HCT116 (cell line): ENCODE results near the gene TMUB1. TPM values are rescaled to one million over a fixed set of nuclear protein-coding genes. Genes with fewer than 3 reads are reported as not detected.

Experiments used
- ATAC-seq: fragments of 200-7000 bp; cut with Tn5 transposase; 2 replicates; pipeline ENCODE4 v1.9.1; 2020; ENCODE audit warnings: mild to moderate bottlenecking, moderate library complexity
- BruUV-seq: library from RNA; stranded (reverse); fragments of 400-500 nt; replicated peaks from 2 replicates; lab custom pipeline; 2021; lab: Mats Ljungman, UMichigan
- CTCF ChIA-PET: fragments of 300-600 bp; sonication (Branson Sonifier 250); formaldehyde crosslinking; loops from one replicate; lab custom pipeline; 2021; ENCODE audit warnings: antibody characterized with exemption; lab: Charles Lee
- POLR2A ChIA-PET: fragments of 300-600, 350-600 bp; sonication (Branson Sonifier 250); formaldehyde crosslinking; loops from one replicate; lab custom pipeline; 2021; ENCODE audit warnings: antibody characterized with exemption; lab: Charles Lee
- RAD21 ChIA-PET, 2 experiments: fragments of 300-600 bp; sonication (Branson Sonifier 250); formaldehyde crosslinking; loops; one replicate each; lab custom pipeline; 2023; ENCODE audit warnings: low total read pairs in 2 of 2; ENCODE audit not compliant: uncharacterized antibody in 2 of 2, unreplicated experiment in 2 of 2, low non-redundant PET in 1 of 2; lab: Charles Lee
- DNase-seq: peaks from one replicate; pipeline ENCODE4 v3.0.0-alpha.2; 2010; ENCODE audit warnings: low read depth, low spot score
- H2AFZ ChIP-seq: fragments of 200-600 bp; shearing (Covaris generic), sonication (generic); 2 replicates; pipeline ENCODE4 v1.6.1; 2017; ENCODE audit warnings: low read depth, mixed run types, mixed read lengths, antibody characterized with exemption, low read length; ENCODE audit not compliant: poor library complexity, severe bottlenecking
- H3K27ac ChIP-seq: 2 replicates; pipeline ENCODE4 v1.5.1; 2012; ENCODE audit warnings: low read depth, low read length
- H3K27me3 ChIP-seq: fragments of 200-600 bp; sonication (generic); 2 replicates; pipeline ENCODE4 v1.6.1; 2016; ENCODE audit warnings: mixed run types, low read length, mixed read lengths; ENCODE audit not compliant: insufficient read depth
- H3K36me3 ChIP-seq, 2 experiments: fragments of 200-500 bp in 1 of 2; fragments of 200-600 bp in 1 of 2; sonication (Bioruptor generic) in 1 of 2; sonication (generic) in 1 of 2; 2 replicates each; pipeline versions ENCODE4 v1.5.1 to v1.6.1; 2014 to 2016; ENCODE audit warnings: low read length in 2 of 2, inconsistent platforms in 1 of 2, mixed read lengths in 1 of 2, mixed run types in 1 of 2; ENCODE audit not compliant: insufficient read depth in 2 of 2, control insufficient read depth in 1 of 2
- H3K4me1 ChIP-seq, 2 experiments: fragments of 200-600 bp in 1 of 2; sonication (generic) in 1 of 2; 2 replicates each; pipeline versions ENCODE4 v1.5.1 to v1.6.1; 2012 to 2017; ENCODE audit warnings: low read length in 2 of 2, inconsistent platforms in 1 of 2, mild to moderate bottlenecking in 1 of 2, mixed read lengths in 1 of 2, mixed run types in 1 of 2, moderate library complexity in 1 of 2; ENCODE audit not compliant: insufficient read depth in 2 of 2, control insufficient read depth in 1 of 2
- H3K4me2 ChIP-seq: fragments of 200-600 bp; sonication (generic); 2 replicates; pipeline ENCODE4 v1.6.1; 2017; ENCODE audit warnings: mixed run types, low read length, mixed read lengths
- H3K4me3 ChIP-seq, 2 experiments: fragments of 200-600 bp in 1 of 2; sonication (generic) in 1 of 2; replicated peaks in 1 of 2; 2 replicates each; pipeline ENCODE4 v1.5.1; 2011 to 2016; ENCODE audit warnings: low read length in 2 of 2, control low read depth in 1 of 2, low read depth in 1 of 2, mild to moderate bottlenecking in 1 of 2, mixed read lengths in 1 of 2, mixed run types in 1 of 2
- H3K79me2 ChIP-seq: fragments of 200-600 bp; sonication (generic); 2 replicates; pipeline ENCODE4 v1.6.1; 2017; ENCODE audit warnings: mild to moderate bottlenecking, mixed run types, low read length, moderate library complexity, mixed read lengths; ENCODE audit not compliant: insufficient read depth
- H3K9ac ChIP-seq: fragments of 200-600 bp; sonication (generic); 2 replicates; pipeline ENCODE4 v1.6.1; 2016; ENCODE audit warnings: low read length, mixed read lengths
- H3K9me2 ChIP-seq: fragments of 200-600 bp; sonication (generic), shearing (Covaris generic); 2 replicates; pipeline ENCODE4 v1.6.1; 2017; ENCODE audit warnings: mixed run types, mild to moderate bottlenecking, moderate library complexity; ENCODE audit not compliant: insufficient read depth
- H3K9me3 ChIP-seq, 2 experiments: fragments of 200-500 bp in 1 of 2; fragments of 200-600 bp in 1 of 2; sonication (Bioruptor generic) in 1 of 2; sonication (generic) in 1 of 2; 2 replicates each; pipeline ENCODE4 v1.6.1; 2014 to 2017; ENCODE audit warnings: low read length in 2 of 2, mixed read lengths in 2 of 2, inconsistent platforms in 1 of 2, low read depth in 1 of 2, mild to moderate bottlenecking in 1 of 2, mixed run types in 1 of 2, moderate library complexity in 1 of 2; ENCODE audit not compliant: control insufficient read depth in 1 of 2, insufficient read depth in 1 of 2
- H4K20me1 ChIP-seq: fragments of 200-600 bp; sonication (generic), shearing (Covaris generic); 2 replicates; pipeline ENCODE4 v1.6.1; 2017; ENCODE audit warnings: mixed run types, mild to moderate bottlenecking, moderate library complexity; ENCODE audit not compliant: insufficient read depth
- CBX3 ChIP-seq: IDR thresholded peaks from 2 replicates; pipeline ENCODE4 v1.6.1; 2012; ENCODE audit warnings: low read depth
- CEBPB ChIP-seq: IDR thresholded peaks from 2 replicates; pipeline ENCODE4 v1.6.1; 2012; ENCODE audit warnings: low read depth
- ELF1 ChIP-seq: IDR thresholded peaks from 2 replicates; pipeline ENCODE4 v1.6.1; 2012; ENCODE audit warnings: low read depth, borderline replicate concordance
- EZH2 ChIP-seq: fragments of 200-600 bp; sonication (generic); IDR thresholded peaks from 2 replicates; pipeline ENCODE4 v1.6.1; 2017; ENCODE audit warnings: antibody characterized with exemption, mixed run types
- EZH2phosphoT487 ChIP-seq: fragments of 200-600 bp; IDR thresholded peaks from 2 replicates; pipeline ENCODE4 v1.6.1; 2018; ENCODE audit warnings: antibody characterized with exemption, borderline replicate concordance
- JUND ChIP-seq: IDR thresholded peaks from 2 replicates; pipeline ENCODE4 v1.6.1; 2012
- POLR2AphosphoS5 ChIP-seq: IDR thresholded peaks from 2 replicates; pipeline ENCODE4 v1.6.1; 2011; ENCODE audit warnings: mild to moderate bottlenecking, low read depth, low read length, moderate library complexity
- REST ChIP-seq: IDR thresholded peaks from 2 replicates; pipeline ENCODE4 v1.6.1; 2012; ENCODE audit warnings: low read depth
- SIN3A ChIP-seq: IDR thresholded peaks from 2 replicates; pipeline ENCODE4 v1.6.1; 2012; ENCODE audit warnings: low read depth
- SRF ChIP-seq: IDR thresholded peaks from 2 replicates; pipeline ENCODE4 v1.6.1; 2012; ENCODE audit warnings: low read depth
- TCF7L2 ChIP-seq: IDR thresholded peaks from 2 replicates; pipeline ENCODE4 v1.7.0; 2011; ENCODE audit warnings: borderline replicate concordance, inconsistent platforms; ENCODE audit not compliant: insufficient read depth, insufficient read length; ENCODE audit errors: extremely low read depth
- YY1 ChIP-seq: IDR thresholded peaks from 2 replicates; pipeline ENCODE4 v1.6.1; 2011; ENCODE audit warnings: low read length, low read depth, moderate library complexity, mild to moderate bottlenecking; ENCODE audit not compliant: insufficient replicate concordance; ENCODE audit errors: extremely low read depth
- ZBTB33 ChIP-seq: IDR thresholded peaks from 2 replicates; pipeline ENCODE4 v1.6.1; 2011; ENCODE audit warnings: mild to moderate bottlenecking, low read length, moderate library complexity; ENCODE audit not compliant: insufficient replicate concordance; ENCODE audit errors: extremely low read depth
- ZFX ChIP-seq: fragments of 450-650 bp; IDR thresholded peaks from 2 replicates; pipeline ENCODE4 v1.6.1; 2017
- intact Hi-C: fragments of 100-400 bp; cut with micrococcal nuclease; formaldehyde crosslinking; loops from 2 replicates; pipeline ENCODE4 v1.10.0; 2022
- total RNA-seq: library from RNA; stranded (reverse); gene quantifications from one replicate; pipeline ENCODE4 v1.2.1, GENCODE V29; 2021; ENCODE audit not compliant: unreplicated experiment
- TF ChIP-seq, protein P1 (sequence below): IDR thresholded peaks from 2 replicates; pipeline ENCODE4 v1.6.1; 2012
- TF ChIP-seq, protein P2 (sequence below), 3 experiments: fragments of 200-600 bp in 1 of 3; sonication (generic) in 1 of 3; IDR thresholded peaks in 2 of 3; conservative IDR thresholded peaks in 1 of 3; 2 replicates each; pipeline ENCODE4 v1.5.1; 2012 to 2017; ENCODE audit warnings: low read depth in 2 of 3, low read length in 2 of 3, antibody characterized with exemption in 1 of 3, borderline replicate concordance in 1 of 3, control low read depth in 1 of 3, mild to moderate bottlenecking in 1 of 3, mixed read lengths in 1 of 3, mixed run types in 1 of 3, moderate library complexity in 1 of 3; ENCODE audit not compliant: insufficient read depth in 1 of 3
- TF ChIP-seq, protein P3 (sequence below): IDR thresholded peaks from 2 replicates; pipeline ENCODE4 v1.6.1; 2012

TMUB1 gene
- total RNA-seq, 1 experiment from 2014 or later, result 75.8 TPM

- TF ChIP-seq ZBTB33, result no peak
- TF ChIP-seq EZH2phosphoT487, result no peak
Measured at GRCh38 chr7:151131224-151131591, 47.9 kb upstream of the TMUB1 start (continued).

DNA sequence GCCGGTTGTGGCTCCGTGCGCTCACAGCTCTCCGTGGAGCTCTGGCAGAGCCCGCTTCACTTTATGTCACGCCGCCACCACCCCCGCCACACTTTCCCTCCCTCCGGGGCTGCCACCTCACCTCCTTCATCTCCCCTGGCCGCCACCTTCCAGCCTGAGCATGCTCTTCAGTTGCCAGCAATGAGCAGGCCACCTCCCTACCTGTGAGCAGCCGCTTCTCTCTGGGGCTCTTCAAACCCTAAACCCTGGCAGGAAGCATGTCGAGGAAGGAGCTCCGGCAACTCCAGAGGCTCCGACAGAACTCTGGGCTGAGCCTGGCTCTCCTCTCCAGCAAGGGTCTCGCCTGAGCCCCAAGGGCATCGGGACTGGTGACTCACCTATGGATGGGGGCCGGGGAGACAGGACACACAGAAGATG lies 47.5 kb upstream of the TMUB1 start:
- DNase-seq (no peak), ATAC-seq (no peak)
- intact Hi-C loops, result no loop called here
- Histone ChIP-seq H3K36me3 (peaks cover 6 to 26% of the 10 kb centered on the region in 2 experiments; a peak in 3 of 4 replicates), H4K20me1 (no peaks in the 10 kb centered on the region), H3K27ac (no peak overlapping the region), H3K4me2 (no peak overlapping the region), H3K9ac (no peak overlapping the region), H3K9me3 (no peaks in the 10 kb centered on the region), H3K79me2 (no peaks in the 10 kb centered on the region; the same call in 1 of the 2 replicates), H3K4me3 (no peak overlapping the region), H2AFZ (no peak overlapping the region)
- ChIA-PET CTCF (no interaction called here), POLR2A (no interaction called here)
- TF ChIP-seq, protein P1, sequence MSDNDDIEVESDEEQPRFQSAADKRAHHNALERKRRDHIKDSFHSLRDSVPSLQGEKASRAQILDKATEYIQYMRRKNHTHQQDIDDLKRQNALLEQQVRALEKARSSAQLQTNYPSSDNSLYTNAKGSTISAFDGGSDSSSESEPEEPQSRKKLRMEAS, result no peak
- TF ChIP-seq TCF7L2 (no peak), CBX3 (no peak), EZH2 (no peak), SRF (no peak), POLR2AphosphoS5 (no peak), YY1 (no peak), ELF1 (no peak), JUND (no peak), REST (no peak), CEBPB (no peak), SIN3A (no peak), ZFX (no peak)
- TF ChIP-seq, protein P2, sequence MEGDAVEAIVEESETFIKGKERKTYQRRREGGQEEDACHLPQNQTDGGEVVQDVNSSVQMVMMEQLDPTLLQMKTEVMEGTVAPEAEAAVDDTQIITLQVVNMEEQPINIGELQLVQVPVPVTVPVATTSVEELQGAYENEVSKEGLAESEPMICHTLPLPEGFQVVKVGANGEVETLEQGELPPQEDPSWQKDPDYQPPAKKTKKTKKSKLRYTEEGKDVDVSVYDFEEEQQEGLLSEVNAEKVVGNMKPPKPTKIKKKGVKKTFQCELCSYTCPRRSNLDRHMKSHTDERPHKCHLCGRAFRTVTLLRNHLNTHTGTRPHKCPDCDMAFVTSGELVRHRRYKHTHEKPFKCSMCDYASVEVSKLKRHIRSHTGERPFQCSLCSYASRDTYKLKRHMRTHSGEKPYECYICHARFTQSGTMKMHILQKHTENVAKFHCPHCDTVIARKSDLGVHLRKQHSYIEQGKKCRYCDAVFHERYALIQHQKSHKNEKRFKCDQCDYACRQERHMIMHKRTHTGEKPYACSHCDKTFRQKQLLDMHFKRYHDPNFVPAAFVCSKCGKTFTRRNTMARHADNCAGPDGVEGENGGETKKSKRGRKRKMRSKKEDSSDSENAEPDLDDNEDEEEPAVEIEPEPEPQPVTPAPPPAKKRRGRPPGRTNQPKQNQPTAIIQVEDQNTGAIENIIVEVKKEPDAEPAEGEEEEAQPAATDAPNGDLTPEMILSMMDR (IDR thresholded peaks at IDR 0.05 in 2 of 3, conservative IDR thresholded peaks at IDR 0.05 in 1 of 3; ENCODE audit: borderline replicate concordance in 1 of 3, insufficient read depth in 1 of 3, low read depth in 2 of 3, low read length in 2 of 3), result no peak
- TF ChIP-seq, protein P3, sequence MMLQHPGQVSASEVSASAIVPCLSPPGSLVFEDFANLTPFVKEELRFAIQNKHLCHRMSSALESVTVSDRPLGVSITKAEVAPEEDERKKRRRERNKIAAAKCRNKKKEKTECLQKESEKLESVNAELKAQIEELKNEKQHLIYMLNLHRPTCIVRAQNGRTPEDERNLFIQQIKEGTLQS, result no peak
- TF ChIP-seq, all 23 proteins: peak for 0
- Histone ChIP-seq H3K9me2 (no peaks in the 10 kb centered on the region), H3K4me1 (no peaks in the 10 kb centered on the region), H3K27me3 (no peaks in the 10 kb centered on the region)
- no TSS peak for BruUV-seq
- RAD21 ChIA-PET, result no interaction called here
